Tibial nerve (tissue), 3 donors: ENCODE data around the gene QSOX2.
"Not testable (repeated sequence)": the region's sequence is repeated elsewhere in the genome, so short reads cannot be mapped to it uniquely, and the experiment has no call there.

ENCODE experiments used
- POLR2A ChIP-seq, 2 donors: fragments of 450-650 bp; IDR thresholded peaks; one replicate each; pipeline ENCODE4 v1.6.1; 2017; ENCODE audit warnings: antibody characterized with exemption in 2 of 2, mild to moderate bottlenecking in 2 of 2, moderate library complexity in 2 of 2
- TF ChIP-seq, protein P1 (sequence below), 5 experiments: fragments of 200-600 bp in 3 of 5; fragments of 450-650 bp in 2 of 5; sonication (generic) in 3 of 5; IDR thresholded peaks; one replicate each; pipeline ENCODE4 v1.5.1; 2016 to 2019; ENCODE audit warnings: antibody characterized with exemption in 5 of 5, mild to moderate bottlenecking in 3 of 5, moderate library complexity in 2 of 5

- TF ChIP-seq, protein P1, sequence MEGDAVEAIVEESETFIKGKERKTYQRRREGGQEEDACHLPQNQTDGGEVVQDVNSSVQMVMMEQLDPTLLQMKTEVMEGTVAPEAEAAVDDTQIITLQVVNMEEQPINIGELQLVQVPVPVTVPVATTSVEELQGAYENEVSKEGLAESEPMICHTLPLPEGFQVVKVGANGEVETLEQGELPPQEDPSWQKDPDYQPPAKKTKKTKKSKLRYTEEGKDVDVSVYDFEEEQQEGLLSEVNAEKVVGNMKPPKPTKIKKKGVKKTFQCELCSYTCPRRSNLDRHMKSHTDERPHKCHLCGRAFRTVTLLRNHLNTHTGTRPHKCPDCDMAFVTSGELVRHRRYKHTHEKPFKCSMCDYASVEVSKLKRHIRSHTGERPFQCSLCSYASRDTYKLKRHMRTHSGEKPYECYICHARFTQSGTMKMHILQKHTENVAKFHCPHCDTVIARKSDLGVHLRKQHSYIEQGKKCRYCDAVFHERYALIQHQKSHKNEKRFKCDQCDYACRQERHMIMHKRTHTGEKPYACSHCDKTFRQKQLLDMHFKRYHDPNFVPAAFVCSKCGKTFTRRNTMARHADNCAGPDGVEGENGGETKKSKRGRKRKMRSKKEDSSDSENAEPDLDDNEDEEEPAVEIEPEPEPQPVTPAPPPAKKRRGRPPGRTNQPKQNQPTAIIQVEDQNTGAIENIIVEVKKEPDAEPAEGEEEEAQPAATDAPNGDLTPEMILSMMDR (IDR thresholded peaks at IDR 0.05) = not testable (repeated sequence)
- TF ChIP-seq POLR2A (IDR thresholded peaks at IDR 0.05) = not testable (repeated sequence)
Observed at GRCh38 chr9:136266641-136267040, 21.0 kb upstream of the QSOX2 start.
